AG04450 (cell line): Measurements from ENCODE around the gene KCNK7. TPM values are rescaled to one million over a fixed set of nuclear protein-coding genes. Genes with fewer than 3 reads are reported as not detected.
A peak's percentile ranks its signal among the peaks of the same experiment; 100 is the strongest.

Source experiments
- CTCF ChIA-PET: fragments of 300-600, 350-600 bp; formaldehyde crosslinking; extraction: SDS; loops from one replicate; lab custom pipeline; 2022; ENCODE audit warnings: antibody characterized with exemption, inconsistent platforms; lab: Charles Lee
- POLR2A ChIA-PET: fragments of 350-600 bp; formaldehyde crosslinking; extraction: SDS; loops from one replicate; lab custom pipeline; 2021; ENCODE audit warnings: antibody characterized with exemption, inconsistent platforms; lab: Yijun Ruan, JAX
- DNase-seq: peaks from one replicate; pipeline ENCODE4 v3.0.0-alpha.2; 2011; ENCODE audit warnings: low read depth, low spot score
- H3K27ac ChIP-seq: one replicate; pipeline ENCODE4 v1.5.1; 2012; ENCODE audit warnings: low read depth, low read length, control low read depth
- H3K27me3 ChIP-seq: one replicate; pipeline ENCODE4 v1.6.0; 2012; ENCODE audit warnings: low read length; ENCODE audit not compliant: control insufficient read depth, insufficient read depth
- H3K4me3 ChIP-seq: 2 replicates; pipeline ENCODE4 v1.5.1; 2011; ENCODE audit warnings: mild to moderate bottlenecking, low read depth, low read length, control low read depth
- H3K9me3 ChIP-seq: 2 replicates; pipeline ENCODE4 v1.5.1; 2012; ENCODE audit warnings: low read length; ENCODE audit not compliant: control insufficient read depth, insufficient read depth
- CTCF ChIP-seq: IDR thresholded peaks from 2 replicates; pipeline ENCODE4 v1.5.1; 2011; ENCODE audit warnings: low read depth, low read length, control low read depth, inconsistent platforms
- polyA plus RNA-seq: library from polyadenylated mRNA; depleted of rRNA; stranded (reverse); fragments of >200 nt; gene quantifications from 2 replicates; pipeline ENCODE4 v1.2.3, GENCODE V29; 2011

Gene KCNK7
- polyA plus RNA-seq, 1 experiment: not detected

DNA sequence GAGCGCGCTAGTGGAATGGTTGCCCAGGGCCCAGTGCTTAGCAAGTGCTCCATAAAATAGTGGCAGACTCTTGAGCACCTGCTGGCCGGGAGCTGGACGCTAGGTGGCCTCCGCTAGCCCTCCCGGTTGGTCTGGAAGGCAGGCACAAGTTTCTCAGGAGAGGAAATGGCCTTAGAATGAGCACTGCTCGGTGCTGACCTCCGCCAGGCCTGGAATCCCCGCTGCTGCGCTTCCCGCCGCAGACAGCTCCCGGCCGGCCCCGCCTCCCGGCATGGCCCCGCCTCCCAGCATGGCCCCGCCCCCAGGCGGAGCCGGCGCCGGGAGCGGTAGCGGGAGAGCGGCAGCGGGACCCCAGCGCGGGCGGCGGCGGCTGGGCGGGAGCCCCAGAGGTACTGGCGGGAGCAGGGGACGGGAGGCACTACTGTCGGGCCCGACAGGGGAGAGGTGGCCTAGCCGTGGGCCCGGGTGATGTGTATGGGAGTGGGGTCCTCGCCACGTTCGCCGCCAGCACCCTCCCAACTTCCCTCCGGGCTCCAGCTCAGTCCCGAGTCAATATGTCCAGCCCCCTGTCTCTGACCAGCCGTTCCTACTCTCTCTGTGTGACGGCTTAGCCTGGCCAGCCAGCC is 42.3 kb upstream of the KCNK7 start, which contains the start of gene SIPA1:
SIPA1 (plus strand) TSS at position 308 of the 626 bp plus-strand sequence. CDS start 2,821 bp downstream, outside the sequence.
- peak; percentile 82 for DNase-seq
- H3K27me3 ChIP-seq: no peaks in the 10 kb centered on the region
- H3K4me3 ChIP-seq: peak within 1 kb of the TSS; percentile 71
- CTCF ChIA-PET: interaction anchor here (0.6 to 1.2 kb wide), 5 partner anchors 10 to 146 kb away, joined by 3 to 5 read pairs (median 3); partner anchors contain the start of gene RELA
- peak within 1 kb of the TSS; percentile 73 for H3K27ac ChIP-seq
- TF ChIP-seq CTCF: peak; percentile 62
- no peaks in the 10 kb centered on the region; the same call in 1 of the 2 replicates for H3K9me3 ChIP-seq
- POLR2A ChIA-PET: interaction anchor here (0.5 to 2.6 kb wide), 13 partner anchors 9 to 1319 kb away, joined by 3 to 9 read pairs (median 4); partner anchors contain the start of genes PCNX3 and RELA

- Histone ChIP-seq H3K9me3 (no peaks in the 10 kb centered on the region; the same call in 1 of the 2 replicates), H3K4me3 (no peak overlapping the region), H3K27me3 (no peaks in the 10 kb centered on the region), H3K27ac (peak overlapping the region; percentile 47)
- no peak for DNase-seq
- TF ChIP-seq CTCF: no peak
- ChIA-PET CTCF (interaction anchor here (0.6 to 1.2 kb wide), 3 partner anchors 12 to 251 kb away, joined by 3 to 5 read pairs (median 3); partner anchors contain the start of genes FIBP and RELA), POLR2A (interaction anchor here (0.6 to 2.6 kb wide), 9 partner anchors 10 to 1318 kb away, joined by 3 to 7 read pairs (median 4); partner anchors contain the start of genes PCNX3 and RELA)
These were observed 41.5 kb upstream of the KCNK7 start for GRCh38 chr11:65637032-65637557.

DNA sequence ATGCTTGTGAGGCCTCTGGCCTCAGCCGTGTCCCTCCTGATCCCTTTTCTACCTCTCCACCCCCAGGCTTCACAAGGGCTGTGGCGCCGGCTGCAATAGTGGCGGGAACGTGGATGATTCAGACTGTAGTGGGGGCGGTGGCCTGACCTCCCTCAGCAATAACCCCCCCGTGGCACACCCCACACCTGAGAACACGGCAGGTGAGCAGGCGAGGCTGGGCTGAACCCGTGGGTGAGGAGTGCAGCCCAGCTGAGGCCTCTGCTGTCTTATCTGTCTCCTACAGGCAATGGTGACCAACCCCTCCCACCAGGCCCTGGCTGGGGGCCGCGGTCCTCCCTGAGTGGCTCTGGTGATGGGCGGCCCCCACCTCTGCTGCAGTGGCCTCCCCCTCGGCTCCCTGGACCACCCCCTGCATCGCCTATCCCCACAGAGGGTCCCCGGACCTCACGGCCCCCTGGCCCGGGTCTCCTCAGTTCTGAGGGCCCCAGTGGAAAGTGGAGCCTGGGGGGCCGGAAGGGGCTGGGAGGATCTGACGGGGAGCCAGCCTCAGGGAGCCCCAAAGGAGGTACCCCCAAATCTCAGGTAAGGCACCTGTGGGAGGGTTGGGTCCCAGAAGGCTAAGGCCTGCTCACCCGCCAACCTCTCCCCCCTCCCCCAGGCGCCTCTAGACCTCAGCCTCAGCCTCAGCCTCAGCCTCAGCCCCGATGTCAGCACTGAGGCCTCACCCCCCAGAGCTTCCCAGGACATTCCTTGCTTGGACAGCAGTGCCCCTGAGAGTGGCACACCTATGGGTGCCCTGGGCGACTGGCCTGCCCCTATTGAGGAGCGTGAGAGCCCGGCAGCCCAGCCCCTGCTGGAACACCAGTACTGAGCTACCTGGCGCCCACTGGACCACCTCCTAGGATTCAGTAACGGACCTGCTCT is 40.8 kb upstream of the KCNK7 start:
- no peaks in the 10 kb centered on the region; the same call in 1 of the 2 replicates for H3K9me3 ChIP-seq
- no peaks in the 10 kb centered on the region for H3K27me3 ChIP-seq
- no peak overlapping the region for H3K4me3 ChIP-seq
- ChIA-PET CTCF (interaction anchor here (0.6 to 1.2 kb wide), 2 partner anchors 27 to 252 kb away, joined by 3 to 5 read pairs; partner anchors contain the start of genes FIBP and RELA), POLR2A (interaction anchor here (0.7 to 1.4 kb wide), 2 partner anchors 24 to 27 kb away, joined by 3 to 6 read pairs; partner anchors contain the start of gene RELA)
- no peak overlapping the region for H3K27ac ChIP-seq
- TF ChIP-seq CTCF: no peak
- DNase-seq: no peak

DNA sequence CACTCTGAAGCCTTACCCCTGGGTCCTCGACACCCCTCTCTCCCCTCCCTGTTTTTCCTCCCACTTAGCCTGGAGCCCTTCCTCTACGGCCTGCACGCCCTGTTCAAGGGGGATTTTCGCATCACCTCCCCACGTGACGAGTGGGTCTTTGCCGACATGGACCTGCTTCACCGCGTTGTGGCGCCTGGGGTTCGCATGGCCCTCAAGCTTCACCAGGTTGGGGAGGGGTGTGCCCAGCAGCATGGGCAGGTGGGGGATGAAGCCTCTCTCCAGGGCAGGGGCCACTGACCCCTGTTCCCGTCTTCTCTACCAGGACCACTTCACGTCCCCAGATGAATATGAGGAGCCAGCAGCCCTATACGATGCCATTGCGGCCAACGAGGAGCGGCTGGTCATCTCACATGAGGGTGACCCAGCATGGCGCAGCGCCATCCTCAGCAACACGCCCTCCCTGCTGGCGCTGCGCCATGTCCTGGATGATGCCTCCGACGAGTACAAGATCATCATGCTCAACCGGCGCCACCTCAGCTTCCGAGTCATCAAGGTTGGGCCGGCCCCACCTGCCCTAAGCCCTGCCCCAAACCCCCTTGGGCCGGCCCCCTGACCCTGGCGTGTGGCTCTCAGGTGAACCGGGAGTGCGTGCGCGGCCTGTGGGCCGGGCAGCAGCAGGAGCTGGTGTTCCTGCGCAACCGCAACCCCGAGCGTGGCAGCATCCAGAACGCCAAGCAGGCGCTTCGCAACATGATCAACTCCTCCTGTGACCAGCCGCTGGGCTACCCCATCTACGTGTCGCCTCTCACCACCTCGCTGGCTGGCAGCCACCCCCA is 39.5 kb upstream of the KCNK7 start:
- TF ChIP-seq CTCF: no peak
- DNase-seq: no peak
- H3K27me3 ChIP-seq: no peaks in the 10 kb centered on the region
- CTCF ChIA-PET: no interaction called here
- no peak overlapping the region for H3K27ac ChIP-seq
- POLR2A ChIA-PET: no interaction called here
- no peaks in the 10 kb centered on the region; the same call in 1 of the 2 replicates for H3K9me3 ChIP-seq
- H3K4me3 ChIP-seq: no peak overlapping the region
